Kidney epithelial cell (primary cell): ENCODE data around the gene EFL1. TPM values are rescaled to one million over a fixed set of nuclear protein-coding genes. Genes with fewer than 3 reads are reported as not detected.
"Not testable (repeated sequence)": the region's sequence is repeated elsewhere in the genome, so short reads cannot be mapped to it uniquely, and the experiment has no call there.

ENCODE experiments used
- DNase-seq: peaks from one replicate; pipeline ENCODE4 v3.0.0-alpha.2; 2010; ENCODE audit warnings: low read depth
- H3K27me3 ChIP-seq: 2 replicates; pipeline ENCODE4 v1.6.0; 2011; ENCODE audit warnings: low read length; ENCODE audit not compliant: control insufficient read depth, insufficient read depth
- H3K36me3 ChIP-seq: 2 replicates; pipeline ENCODE4 v1.5.1; 2011; ENCODE audit warnings: low read length; ENCODE audit not compliant: control insufficient read depth, insufficient read depth
- H3K4me3 ChIP-seq: 2 replicates; pipeline ENCODE4 v1.5.1; 2011; ENCODE audit warnings: low read depth, mild to moderate bottlenecking, control low read depth, low read length
- CTCF ChIP-seq: IDR thresholded peaks from 2 replicates; pipeline ENCODE4 v1.5.1; 2011; ENCODE audit warnings: mild to moderate bottlenecking, moderate library complexity, low read length, control low read depth, inconsistent platforms; ENCODE audit not compliant: insufficient read depth, poor library complexity, severe bottlenecking
- total RNA-seq: library from RNA; depleted of rRNA; stranded (reverse); fragments of >200 nt; gene quantifications from 2 replicates; pipeline ENCODE4 v1.2.3, GENCODE V29; 2015

The EFL1 gene
- 21.3 and 21.8 TPM in 2 replicates for total RNA-seq

DNA sequence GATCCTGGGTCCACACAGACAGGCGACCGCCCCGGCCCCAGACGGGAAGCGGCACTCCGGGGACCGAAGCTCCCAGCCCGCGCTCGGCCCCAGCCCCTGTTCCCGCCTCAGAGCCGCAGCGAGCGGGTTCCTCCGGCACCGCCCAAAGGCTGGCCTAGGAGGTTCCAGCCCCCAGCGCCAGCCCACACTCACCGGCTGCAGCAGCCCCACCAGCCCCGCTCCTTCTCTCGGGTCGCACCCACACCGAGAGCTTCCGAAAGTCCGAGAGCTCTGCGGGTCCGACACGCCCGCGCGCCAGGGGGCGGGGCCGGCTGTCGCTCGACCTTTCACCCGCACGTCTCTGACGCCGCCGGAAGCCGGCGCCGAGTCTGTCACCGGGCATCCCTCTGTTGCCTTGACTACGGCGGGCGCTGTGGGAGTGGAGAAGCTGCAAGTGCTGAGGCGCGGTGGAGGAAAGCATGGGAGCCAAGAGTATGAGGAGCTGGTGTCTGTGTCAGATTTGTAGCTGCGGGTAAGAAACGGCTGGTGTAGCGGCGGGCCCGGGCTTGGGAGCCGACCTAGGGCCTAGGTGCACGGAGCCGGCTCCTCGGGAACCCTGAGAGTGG is at the start of gene EFL1, which contains the start of gene SAXO2:
TSS of gene EFL1 (minus strand) at position 313 of the 605 bp plus-strand sequence. CDS start 956 bp downstream, outside the sequence.
TSS of gene SAXO2 (plus strand) at position 397 of the 605 bp plus-strand sequence. CDS start at position 459, 62 bp downstream.
- H3K4me3 ChIP-seq: peak within 1 kb of the TSS; percentile 75
- H3K27me3 ChIP-seq: no peaks in the 10 kb centered on the region
- no peaks in the 10 kb centered on the region for H3K36me3 ChIP-seq
- no peak for TF ChIP-seq CTCF
- DNase-seq: peak; percentile 34

- H3K4me3 ChIP-seq, DNase-seq, H3K36me3 ChIP-seq, H3K27me3 ChIP-seq: not testable (repeated sequence)
Observed at GRCh38 chr15:82311321-82311720, 48.8 kb upstream of the EFL1 start.

- Histone ChIP-seq H3K27me3 (no peaks in the 10 kb centered on the region), H3K4me3 (no peak overlapping the region), H3K36me3 (no peaks in the 10 kb centered on the region)
- no peak for TF ChIP-seq CTCF
- DNase-seq: no peak
Observed at GRCh38 chr15:82309802-82310201, 47.3 kb upstream of the EFL1 start.

- Histone ChIP-seq H3K4me3 (no peak overlapping the region), H3K36me3 (no peaks in the 10 kb centered on the region), H3K27me3 (no peaks in the 10 kb centered on the region)
- TF ChIP-seq CTCF: no peak
- no peak for DNase-seq
Observed at GRCh38 chr15:82307714-82308081, 45.2 kb upstream of the EFL1 start.

DNA sequence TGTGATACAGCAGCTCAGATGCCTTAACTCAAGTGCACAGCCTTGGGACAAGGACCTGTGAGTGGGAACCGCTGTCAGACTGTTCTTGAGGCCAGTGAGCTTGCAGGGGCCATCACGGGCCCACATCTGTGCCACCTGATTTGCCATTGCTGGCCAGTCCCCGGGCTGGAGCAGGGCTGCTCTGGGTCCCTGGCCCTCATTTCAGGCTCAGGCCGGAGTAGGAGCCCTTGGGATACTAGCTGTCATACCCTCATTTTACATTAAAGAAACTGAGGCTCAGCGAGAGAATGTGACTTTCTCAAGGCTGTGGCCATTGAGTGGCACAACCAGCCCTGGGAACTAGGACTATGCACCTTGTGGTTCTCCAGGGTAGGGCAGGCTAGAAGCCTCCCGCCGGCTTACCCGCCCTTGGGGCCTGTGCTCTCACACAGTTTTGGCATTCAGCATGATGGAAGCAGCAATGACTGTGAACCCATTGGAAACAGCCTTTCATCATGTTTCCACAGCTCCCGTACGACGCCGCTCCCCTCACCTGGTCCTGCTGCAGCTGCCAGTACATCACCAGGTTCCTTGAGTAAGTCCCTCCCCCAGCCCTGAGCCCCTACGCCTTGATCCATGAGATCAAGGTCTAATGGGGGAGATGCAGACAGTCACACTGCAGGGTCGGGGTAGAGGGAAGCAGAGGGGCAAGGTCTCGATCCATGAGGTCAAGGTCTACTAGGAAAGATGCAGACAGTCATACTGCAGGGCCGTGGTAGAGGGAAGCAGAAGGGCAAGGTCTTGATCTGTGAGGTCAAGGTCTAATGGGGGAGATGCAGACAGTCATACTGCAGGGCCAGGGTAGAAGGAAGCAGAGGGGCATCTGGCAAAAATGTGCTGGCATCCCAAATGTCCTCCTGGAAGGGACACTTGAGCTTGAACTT is 44.5 kb upstream of the EFL1 start:
- no peak for TF ChIP-seq CTCF
- Histone ChIP-seq H3K27me3 (no peaks in the 10 kb centered on the region), H3K4me3 (no peak overlapping the region), H3K36me3 (no peaks in the 10 kb centered on the region)
- no peak for DNase-seq

GRCh38 chr15:82305621-82306048 is 43.1 kb upstream of the EFL1 start:
- no peak for TF ChIP-seq CTCF
- DNase-seq: no peak
- H3K27me3 ChIP-seq: no peaks in the 10 kb centered on the region
- H3K36me3 ChIP-seq: no peaks in the 10 kb centered on the region
- no peak overlapping the region for H3K4me3 ChIP-seq
